Measurements from ENCODE around the gene TMEM132C.
A peak's percentile ranks its signal among the peaks of the same experiment; 100 is the strongest.
"Not testable (repeated sequence)": the region's sequence is repeated elsewhere in the genome, so short reads cannot be mapped to it uniquely, and the experiment has no call there.

Gene TMEM132C

DNA sequence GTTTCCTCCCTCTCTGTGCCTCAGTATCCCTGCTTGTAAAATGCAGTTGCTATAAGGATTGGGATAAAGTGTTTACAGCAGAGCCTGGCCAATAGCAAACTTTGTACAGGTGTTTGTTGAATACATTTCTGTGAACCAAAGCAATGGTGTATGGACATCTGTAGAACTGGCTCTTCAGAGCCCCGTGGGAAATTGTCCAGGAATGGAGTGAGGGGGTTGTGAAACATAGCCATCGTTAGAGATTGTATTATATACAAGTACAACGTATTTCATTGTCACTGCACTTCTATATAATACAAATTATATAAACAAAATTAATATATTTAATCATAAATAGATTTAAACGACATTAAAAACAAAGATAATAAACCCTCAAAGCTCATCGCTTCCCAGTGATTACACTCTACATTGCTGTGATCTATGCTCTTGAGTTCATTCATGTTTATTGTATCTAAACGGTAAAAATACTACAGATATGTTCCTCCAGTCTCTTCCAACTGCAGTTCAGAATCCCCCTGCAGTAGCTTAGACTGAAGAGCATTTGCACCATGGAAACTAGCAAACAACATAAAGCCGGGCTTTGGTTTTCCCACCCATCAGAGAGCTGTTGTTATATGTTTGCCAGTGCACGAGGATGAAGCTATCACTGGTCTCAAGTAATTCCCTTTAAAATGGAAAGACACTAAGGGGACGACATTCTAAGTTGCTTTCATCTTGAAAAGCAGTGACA lies 216.7 kb downstream of the TMEM132C start:
- Histone ChIP-seq H3K9me3 (replicated peaks; ENCODE audit: insufficient read depth, low read length) (no peaks in the 10 kb centered on the region), H2AFZ (ENCODE audit: low read length) (no peak overlapping the region), H3K79me2 (ENCODE audit: low read length) (no peaks in the 10 kb centered on the region), H3K36me3 (replicated peaks; ENCODE audit: insufficient read depth, low read length) (no peaks in the 10 kb centered on the region), H3K9me2 (replicated peaks; ENCODE audit: insufficient read depth, low read length) (no peaks in the 10 kb centered on the region), H3K4me3 (ENCODE audit: low read length) (no peak overlapping the region), H3K4me2 (ENCODE audit: low read depth, low read length) (no peak overlapping the region), H4K20me1 (ENCODE audit: insufficient read depth, low read length) (no peaks in the 10 kb centered on the region), H3F3A (ENCODE audit: insufficient read depth, low read length) (no peaks in the 10 kb centered on the region), H3K27ac (ENCODE audit: low read length) (no peak overlapping the region), H3K4me1 (ENCODE audit: low read length) (no peaks in the 10 kb centered on the region), H3K27me3 (replicated peaks; ENCODE audit: insufficient read depth, low read length) (no peaks in the 10 kb centered on the region), H3K9ac (ENCODE audit: low read length) (no peak overlapping the region)
- DNase-seq = no peak
- TF ChIP-seq, protein P1, sequence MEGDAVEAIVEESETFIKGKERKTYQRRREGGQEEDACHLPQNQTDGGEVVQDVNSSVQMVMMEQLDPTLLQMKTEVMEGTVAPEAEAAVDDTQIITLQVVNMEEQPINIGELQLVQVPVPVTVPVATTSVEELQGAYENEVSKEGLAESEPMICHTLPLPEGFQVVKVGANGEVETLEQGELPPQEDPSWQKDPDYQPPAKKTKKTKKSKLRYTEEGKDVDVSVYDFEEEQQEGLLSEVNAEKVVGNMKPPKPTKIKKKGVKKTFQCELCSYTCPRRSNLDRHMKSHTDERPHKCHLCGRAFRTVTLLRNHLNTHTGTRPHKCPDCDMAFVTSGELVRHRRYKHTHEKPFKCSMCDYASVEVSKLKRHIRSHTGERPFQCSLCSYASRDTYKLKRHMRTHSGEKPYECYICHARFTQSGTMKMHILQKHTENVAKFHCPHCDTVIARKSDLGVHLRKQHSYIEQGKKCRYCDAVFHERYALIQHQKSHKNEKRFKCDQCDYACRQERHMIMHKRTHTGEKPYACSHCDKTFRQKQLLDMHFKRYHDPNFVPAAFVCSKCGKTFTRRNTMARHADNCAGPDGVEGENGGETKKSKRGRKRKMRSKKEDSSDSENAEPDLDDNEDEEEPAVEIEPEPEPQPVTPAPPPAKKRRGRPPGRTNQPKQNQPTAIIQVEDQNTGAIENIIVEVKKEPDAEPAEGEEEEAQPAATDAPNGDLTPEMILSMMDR (IDR thresholded peaks at IDR 0.05; ENCODE audit: low read length) = no peak
- TF ChIP-seq EZH2phosphoT487 (IDR thresholded peaks at IDR 0.05; ENCODE audit: low read length) = no peak
- TF ChIP-seq EZH2 (optimal IDR thresholded peaks at IDR 0.05; ENCODE audit: low read depth, low read length) = no peak

DNA sequence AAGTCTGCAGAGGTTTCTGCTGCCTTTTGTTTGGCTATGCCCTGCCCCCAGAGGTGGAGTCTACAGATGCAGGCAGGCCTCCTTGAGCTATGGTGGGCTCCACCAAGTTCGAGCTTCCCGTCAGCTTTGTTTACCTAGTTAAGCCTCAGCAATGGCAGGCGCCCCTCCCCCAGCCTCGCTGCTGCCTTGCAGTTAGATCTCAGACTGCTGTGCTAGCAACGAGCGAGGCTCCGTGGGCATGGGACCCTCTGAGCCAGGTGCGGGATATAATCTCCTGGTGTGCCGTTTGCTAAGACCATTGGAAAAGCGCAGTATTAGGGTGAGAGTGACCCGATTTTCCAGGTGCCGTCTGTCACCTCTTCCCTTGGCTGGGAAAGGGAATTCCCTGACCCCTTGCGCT lies 230.4 kb downstream of the TMEM132C start:
- H3K4me3 ChIP-seq (ENCODE audit: low read length); H3K9ac ChIP-seq (ENCODE audit: low read length); H3K27me3 ChIP-seq (replicated peaks; ENCODE audit: insufficient read depth, low read length); H3K4me1 ChIP-seq (ENCODE audit: low read length); H2AFZ ChIP-seq (ENCODE audit: low read length); H3F3A ChIP-seq (ENCODE audit: insufficient read depth, low read length); H3K27ac ChIP-seq (ENCODE audit: low read length); H3K36me3 ChIP-seq (replicated peaks; ENCODE audit: insufficient read depth, low read length); H3K9me2 ChIP-seq (replicated peaks; ENCODE audit: insufficient read depth, low read length); H3K4me2 ChIP-seq (ENCODE audit: low read depth, low read length); H3K79me2 ChIP-seq (ENCODE audit: low read length); H3K9me3 ChIP-seq (replicated peaks; ENCODE audit: insufficient read depth, low read length); DNase-seq; H4K20me1 ChIP-seq (ENCODE audit: insufficient read depth, low read length): not testable (repeated sequence)

DNA sequence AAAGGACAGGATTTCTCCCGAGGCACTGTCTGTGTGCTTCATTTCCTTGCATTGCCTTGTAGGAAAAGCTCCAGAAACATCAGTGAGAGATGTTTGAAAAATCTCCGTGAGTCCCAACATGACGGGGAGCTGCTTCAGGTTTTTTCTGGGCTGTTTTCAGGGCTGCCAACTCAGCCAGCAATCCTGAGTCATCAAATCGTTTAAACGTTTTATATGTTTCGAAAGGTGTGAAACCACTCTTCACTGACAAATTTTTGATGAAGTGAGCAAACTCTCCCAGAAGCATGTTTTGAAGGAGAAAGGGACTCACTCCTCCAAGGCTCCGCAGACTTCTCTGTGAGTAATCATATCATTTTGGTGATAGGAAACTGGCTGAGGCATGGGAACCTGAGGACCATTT lies 240.5 kb downstream of the TMEM132C start:
- Histone ChIP-seq H3K36me3 (replicated peaks; ENCODE audit: insufficient read depth, low read length) (no peaks in the 10 kb centered on the region), H2AFZ (ENCODE audit: low read length) (no peak overlapping the region), H4K20me1 (ENCODE audit: insufficient read depth, low read length) (no peaks in the 10 kb centered on the region), H3K4me2 (ENCODE audit: low read depth, low read length) (no peak overlapping the region; the same call in 1 of the 2 replicates), H3K4me3 (ENCODE audit: low read length) (no peak overlapping the region), H3K79me2 (ENCODE audit: low read length) (no peaks in the 10 kb centered on the region), H3F3A (ENCODE audit: insufficient read depth, low read length) (no peaks in the 10 kb centered on the region), H3K4me1 (ENCODE audit: low read length) (0 out of 2 replicates have a peak, but pooled peaks cover 6% of the 10 kb centered on the region), H3K27me3 (replicated peaks; ENCODE audit: insufficient read depth, low read length) (no peaks in the 10 kb centered on the region), H3K9me3 (replicated peaks; ENCODE audit: insufficient read depth, low read length) (no peaks in the 10 kb centered on the region), H3K9me2 (replicated peaks; ENCODE audit: insufficient read depth, low read length) (no peaks in the 10 kb centered on the region), H3K27ac (ENCODE audit: low read length) (peak overlapping the region; percentile 59; the same call in 1 of the 2 replicates), H3K9ac (ENCODE audit: low read length) (peak overlapping the region; percentile 31; the same call in 1 of the 2 replicates)
- peak; percentile 64 for DNase-seq
- TF ChIP-seq, protein P1 (IDR thresholded peaks at IDR 0.05; ENCODE audit: low read length) = no peak
- TF ChIP-seq EZH2phosphoT487 (IDR thresholded peaks at IDR 0.05; ENCODE audit: low read length) = no peak
- TF ChIP-seq EZH2 (optimal IDR thresholded peaks at IDR 0.05; ENCODE audit: low read depth, low read length) = no peak

DNA sequence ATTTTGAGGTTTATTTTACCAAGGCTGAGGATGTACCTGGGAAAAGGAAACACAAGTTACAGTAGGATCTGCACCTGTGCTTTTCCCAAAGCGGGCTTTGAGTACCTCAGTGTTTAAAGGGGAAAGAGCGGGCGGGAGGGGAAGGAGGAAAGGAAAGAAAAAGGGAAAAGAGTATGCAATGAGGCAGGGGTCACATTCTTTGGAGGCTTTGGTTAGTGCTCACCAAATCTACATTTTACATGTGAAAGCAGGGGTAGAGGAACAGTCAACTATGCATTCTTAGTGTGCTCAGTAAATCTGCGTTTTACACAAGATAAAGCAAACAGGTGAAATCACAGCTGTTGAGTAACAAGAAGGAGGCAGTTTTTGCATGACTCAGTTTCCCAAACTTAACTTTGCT lies 242.2 kb downstream of the TMEM132C start:
- Histone ChIP-seq H3K79me2 (ENCODE audit: low read length) (no peaks in the 10 kb centered on the region), H3K27ac (ENCODE audit: low read length) (no peak overlapping the region), H3K9me2 (replicated peaks; ENCODE audit: insufficient read depth, low read length) (no peaks in the 10 kb centered on the region), H3K4me1 (ENCODE audit: low read length) (0 out of 2 replicates have a peak, but pooled peaks cover 6% of the 10 kb centered on the region), H3K4me2 (ENCODE audit: low read depth, low read length) (no peak overlapping the region), H2AFZ (ENCODE audit: low read length) (no peak overlapping the region), H3K4me3 (ENCODE audit: low read length) (no peak overlapping the region), H3K36me3 (replicated peaks; ENCODE audit: insufficient read depth, low read length) (no peaks in the 10 kb centered on the region), H3K9me3 (replicated peaks; ENCODE audit: insufficient read depth, low read length) (no peaks in the 10 kb centered on the region), H4K20me1 (ENCODE audit: insufficient read depth, low read length) (no peaks in the 10 kb centered on the region), H3F3A (ENCODE audit: insufficient read depth, low read length) (no peaks in the 10 kb centered on the region), H3K27me3 (replicated peaks; ENCODE audit: insufficient read depth, low read length) (no peaks in the 10 kb centered on the region), H3K9ac (ENCODE audit: low read length) (no peak overlapping the region)
- TF ChIP-seq EZH2phosphoT487 (IDR thresholded peaks at IDR 0.05; ENCODE audit: low read length) (no peak), EZH2 (optimal IDR thresholded peaks at IDR 0.05; ENCODE audit: low read depth, low read length) (no peak)
- TF ChIP-seq, protein P1 (IDR thresholded peaks at IDR 0.05; ENCODE audit: low read length) = no peak
- no peak for DNase-seq

Measured in MM.1S (cell line).